ENCODE measurements around the gene LDB2.

Gene LDB2

DNA sequence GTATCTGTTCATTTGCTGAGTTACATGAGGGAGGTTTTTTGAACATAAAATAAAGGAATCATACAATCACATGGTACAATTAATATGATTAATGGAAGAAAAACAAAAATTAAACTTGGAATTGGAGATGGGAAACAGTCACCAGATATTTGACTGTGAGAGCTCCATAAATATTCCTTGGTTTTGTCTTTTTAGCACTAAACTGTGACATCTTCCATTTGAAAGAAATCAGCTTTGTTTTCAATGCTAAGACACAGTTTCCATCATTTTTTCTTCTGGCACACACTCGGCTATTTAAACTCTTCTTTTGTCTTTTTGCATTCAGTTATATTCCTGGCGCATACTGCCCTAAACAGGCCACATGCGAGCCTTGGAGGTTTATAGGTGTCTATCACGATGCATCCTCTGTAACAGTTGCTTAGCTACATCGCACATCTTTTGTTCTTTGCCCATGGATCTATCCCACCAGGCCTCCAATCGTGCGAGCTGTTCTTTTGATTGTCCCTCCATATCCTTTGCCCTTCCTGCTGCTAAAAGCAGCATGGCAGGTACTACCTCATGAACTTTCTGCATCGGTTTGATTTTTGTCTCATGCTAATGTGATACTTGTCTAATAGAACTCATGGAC, 158.3 kb downstream of the LDB2 start:
- no peak overlapping the region for H3K9ac ChIP-seq (ENCODE audit: low read length)
- no peak overlapping the region for H3K4me2 ChIP-seq (ENCODE audit: low read length)
- H3K79me1 ChIP-seq (ENCODE audit: low read length), result peaks cover 10% of the 10 kb centered on the region
- H4K5ac ChIP-seq (ENCODE audit: low read length), result no peak overlapping the region
- H3K4ac ChIP-seq (ENCODE audit: low read depth, low read length), result no peak overlapping the region
- H3K4me3 ChIP-seq (ENCODE audit: low read length), result no peak overlapping the region
- H4K8ac ChIP-seq (ENCODE audit: low read depth, low read length), result no peak overlapping the region
- H3K18ac ChIP-seq (ENCODE audit: low read length), result no peak overlapping the region
- H2BK15ac ChIP-seq (replicated peaks; ENCODE audit: low read depth), result no peak overlapping the region
- H3K23ac ChIP-seq (ENCODE audit: low read length), result no peak overlapping the region
- no peak overlapping the region for H2AK5ac ChIP-seq (ENCODE audit: low read length)
- no peak overlapping the region for H3K27ac ChIP-seq (ENCODE audit: low read depth, low read length)
- H2BK120ac ChIP-seq (ENCODE audit: low read depth, low read length), result no peak overlapping the region
- H3K4me1 ChIP-seq (ENCODE audit: control insufficient read depth, low read depth, low read length), result no peaks in the 10 kb centered on the region
- H3K36me3 ChIP-seq (ENCODE audit: control insufficient read depth, insufficient read depth, low read length), result no peaks in the 10 kb centered on the region
- no peak overlapping the region for H3K56ac ChIP-seq (ENCODE audit: low read length)
- DNase-seq, result no peak
- H3K27me3 ChIP-seq (ENCODE audit: insufficient read depth, low read length, poor library complexity), result no peaks in the 10 kb centered on the region
- H3K79me2 ChIP-seq (ENCODE audit: control insufficient read depth, insufficient read depth, low read length), result no peaks in the 10 kb centered on the region
- WGBS (ENCODE audit: extremely low coverage, insufficient coverage, low lambda C conversion rate), result no CpG with 5 or more reads among the region's 8 CpGs
- no peak overlapping the region for H2BK5ac ChIP-seq (ENCODE audit: low read length)

DNA sequence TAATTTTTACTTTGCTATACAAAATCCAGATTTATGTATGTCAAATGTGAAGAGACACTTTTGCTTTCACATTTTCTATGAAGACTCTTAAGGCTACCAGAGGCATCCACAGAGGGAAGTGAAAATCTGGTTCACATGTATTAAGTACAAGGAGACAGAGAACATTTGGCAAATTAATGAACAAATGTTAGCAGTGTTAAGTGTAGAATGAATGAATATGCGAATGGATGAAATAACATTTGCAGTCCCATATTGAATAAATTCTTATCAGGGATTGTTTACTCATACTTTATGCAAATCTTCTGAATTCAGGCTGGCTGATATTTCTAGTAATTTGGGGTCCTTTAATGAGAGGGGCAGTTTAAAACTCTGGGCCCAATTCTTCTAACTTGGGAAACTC, 159.9 kb downstream of the LDB2 start:
- Histone ChIP-seq H4K5ac (ENCODE audit: low read length) (no peak overlapping the region), H4K8ac (ENCODE audit: low read depth, low read length) (no peak overlapping the region), H2BK5ac (ENCODE audit: low read length) (no peak overlapping the region), H3K4ac (ENCODE audit: low read depth, low read length) (no peak overlapping the region), H3K79me2 (ENCODE audit: control insufficient read depth, insufficient read depth, low read length) (no peaks in the 10 kb centered on the region), H3K56ac (ENCODE audit: low read length) (no peak overlapping the region), H3K36me3 (ENCODE audit: control insufficient read depth, insufficient read depth, low read length) (no peaks in the 10 kb centered on the region), H3K4me2 (ENCODE audit: low read length) (no peak overlapping the region), H3K27me3 (ENCODE audit: insufficient read depth, low read length, poor library complexity) (no peaks in the 10 kb centered on the region), H3K4me1 (ENCODE audit: control insufficient read depth, low read depth, low read length) (no peaks in the 10 kb centered on the region), H3K23ac (ENCODE audit: low read length) (no peak overlapping the region), H3K4me3 (ENCODE audit: low read length) (no peak overlapping the region), H2BK15ac (replicated peaks; ENCODE audit: low read depth) (no peak overlapping the region), H3K18ac (ENCODE audit: low read length) (no peak overlapping the region), H3K79me1 (ENCODE audit: low read length) (peaks cover 7% of the 10 kb centered on the region), H3K9ac (ENCODE audit: low read length) (no peak overlapping the region), H2AK5ac (ENCODE audit: low read length) (no peak overlapping the region), H3K27ac (ENCODE audit: low read depth, low read length) (no peak overlapping the region), H2BK120ac (ENCODE audit: low read depth, low read length) (no peak overlapping the region)
- 100% methylated on average over 1 of the region's 1 CpG for WGBS (ENCODE audit: extremely low coverage, insufficient coverage, low lambda C conversion rate)
- DNase-seq, result no peak

DNA sequence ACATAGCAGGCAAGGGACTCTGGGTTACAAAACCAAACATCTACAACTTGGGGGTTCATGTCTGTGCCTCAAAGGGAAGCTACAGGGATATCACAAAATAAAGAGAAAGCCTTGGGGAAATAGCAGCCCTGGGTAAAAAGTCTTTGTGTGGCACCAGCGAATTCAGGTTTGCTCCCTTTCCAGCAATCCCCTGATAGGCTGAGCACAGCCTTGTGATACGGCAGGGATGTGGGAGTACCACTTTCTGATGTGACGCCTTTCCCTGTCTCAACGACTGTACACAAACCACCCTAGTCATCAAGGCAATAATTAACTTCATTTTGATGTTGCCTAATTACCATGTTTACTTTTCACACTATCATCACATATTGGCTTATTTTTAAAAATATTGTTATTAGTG, 164.9 kb downstream of the LDB2 start:
- WGBS (ENCODE audit: extremely low coverage, insufficient coverage, low lambda C conversion rate), result no CpG with 5 or more reads among the region's 4 CpGs
- no peak overlapping the region for H2BK5ac ChIP-seq (ENCODE audit: low read length)
- no peak overlapping the region for H3K56ac ChIP-seq (ENCODE audit: low read length)
- no peak overlapping the region for H3K4me2 ChIP-seq (ENCODE audit: low read length)
- peaks cover 14% of the 10 kb centered on the region for H3K79me1 ChIP-seq (ENCODE audit: low read length)
- H4K8ac ChIP-seq (ENCODE audit: low read depth, low read length), result no peak overlapping the region
- H3K4me1 ChIP-seq (ENCODE audit: control insufficient read depth, low read depth, low read length), result peaks cover 5% of the 10 kb centered on the region
- H4K5ac ChIP-seq (ENCODE audit: low read length), result no peak overlapping the region
- H3K18ac ChIP-seq (ENCODE audit: low read length), result no peak overlapping the region
- H3K27ac ChIP-seq (ENCODE audit: low read depth, low read length), result no peak overlapping the region
- H2AK5ac ChIP-seq (ENCODE audit: low read length), result no peak overlapping the region
- H2BK120ac ChIP-seq (ENCODE audit: low read depth, low read length), result no peak overlapping the region
- no peaks in the 10 kb centered on the region for H3K36me3 ChIP-seq (ENCODE audit: control insufficient read depth, insufficient read depth, low read length)
- H3K23ac ChIP-seq (ENCODE audit: low read length), result no peak overlapping the region
- no peak overlapping the region for H3K4me3 ChIP-seq (ENCODE audit: low read length)
- H2BK15ac ChIP-seq (replicated peaks; ENCODE audit: low read depth), result no peak overlapping the region
- H3K79me2 ChIP-seq (ENCODE audit: control insufficient read depth, insufficient read depth, low read length), result no peaks in the 10 kb centered on the region
- H3K9ac ChIP-seq (ENCODE audit: low read length), result no peak overlapping the region
- H3K4ac ChIP-seq (ENCODE audit: low read depth, low read length), result no peak overlapping the region
- no peaks in the 10 kb centered on the region for H3K27me3 ChIP-seq (ENCODE audit: insufficient read depth, low read length, poor library complexity)
- DNase-seq, result no peak

DNA sequence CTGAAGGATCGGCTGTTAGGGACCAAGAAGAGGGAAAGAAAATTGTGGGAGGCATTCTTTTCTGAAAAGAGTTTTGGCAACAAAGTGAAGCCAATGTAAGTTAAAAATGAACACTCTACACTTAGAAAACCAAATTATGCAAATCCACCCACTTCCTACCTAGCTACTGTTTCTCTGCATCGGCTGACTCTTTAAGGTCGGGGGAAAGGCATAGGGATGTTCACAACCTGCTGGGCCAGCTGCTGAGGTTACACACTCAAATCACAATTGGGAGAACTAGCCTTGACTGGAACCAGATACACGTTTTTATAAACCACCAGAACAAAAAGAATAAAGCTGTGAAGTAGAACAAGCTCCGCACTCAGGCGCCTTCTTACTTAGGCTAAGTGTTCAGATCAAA, 165.7 kb downstream of the LDB2 start:
- DNase-seq, result no peak
- no CpG with 5 or more reads among the region's 6 CpGs for WGBS (ENCODE audit: extremely low coverage, insufficient coverage, low lambda C conversion rate)
- Histone ChIP-seq H3K27ac (ENCODE audit: low read depth, low read length) (no peak overlapping the region), H3K79me2 (ENCODE audit: control insufficient read depth, insufficient read depth, low read length) (no peaks in the 10 kb centered on the region), H2BK120ac (ENCODE audit: low read depth, low read length) (no peak overlapping the region), H3K9ac (ENCODE audit: low read length) (no peak overlapping the region), H3K27me3 (ENCODE audit: insufficient read depth, low read length, poor library complexity) (no peaks in the 10 kb centered on the region), H2BK15ac (replicated peaks; ENCODE audit: low read depth) (no peak overlapping the region), H3K4ac (ENCODE audit: low read depth, low read length) (no peak overlapping the region), H3K4me2 (ENCODE audit: low read length) (no peak overlapping the region), H3K18ac (ENCODE audit: low read length) (no peak overlapping the region), H3K4me1 (ENCODE audit: control insufficient read depth, low read depth, low read length) (peaks cover 5% of the 10 kb centered on the region), H3K23ac (ENCODE audit: low read length) (no peak overlapping the region), H2AK5ac (ENCODE audit: low read length) (no peak overlapping the region), H4K5ac (ENCODE audit: low read length) (no peak overlapping the region), H3K4me3 (ENCODE audit: low read length) (no peak overlapping the region), H3K56ac (ENCODE audit: low read length) (no peak overlapping the region), H2BK5ac (ENCODE audit: low read length) (no peak overlapping the region), H3K79me1 (ENCODE audit: low read length) (peaks cover 14% of the 10 kb centered on the region), H4K8ac (ENCODE audit: low read depth, low read length) (no peak overlapping the region), H3K36me3 (ENCODE audit: control insufficient read depth, insufficient read depth, low read length) (no peaks in the 10 kb centered on the region)

DNA sequence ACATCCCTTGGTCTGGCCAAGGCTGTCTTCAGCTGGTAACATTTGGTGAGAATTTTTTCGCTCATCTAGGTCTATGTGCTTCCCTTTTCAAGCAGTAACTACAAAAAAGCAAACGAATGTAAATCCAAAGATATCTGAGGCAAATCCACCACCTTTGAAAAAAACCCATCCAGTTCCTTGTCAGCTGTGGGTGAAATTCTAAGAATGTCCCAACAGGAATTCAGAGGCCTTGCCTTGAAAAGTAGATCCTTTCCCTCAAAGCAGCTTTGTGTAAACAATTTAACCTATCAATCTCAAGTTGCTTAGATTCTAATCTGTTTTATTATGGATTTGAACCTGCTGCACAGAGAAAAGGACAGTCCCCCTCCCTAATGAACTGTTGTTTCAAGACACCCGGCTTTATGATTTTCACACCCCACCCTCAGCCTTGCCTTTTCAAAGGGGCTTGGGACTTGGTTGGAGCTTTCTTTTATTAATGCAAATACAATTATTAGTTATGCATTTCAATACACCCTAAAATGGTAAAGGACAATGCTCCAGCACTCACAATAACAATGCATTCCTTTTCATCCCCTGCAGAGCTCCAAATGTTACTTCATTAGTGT, 166.6 kb downstream of the LDB2 start:
- no peak overlapping the region for H3K27ac ChIP-seq (ENCODE audit: low read depth, low read length)
- H3K9ac ChIP-seq (ENCODE audit: low read length), result no peak overlapping the region
- H4K8ac ChIP-seq (ENCODE audit: low read depth, low read length), result no peak overlapping the region
- H2AK5ac ChIP-seq (ENCODE audit: low read length), result no peak overlapping the region
- H3K36me3 ChIP-seq (ENCODE audit: control insufficient read depth, insufficient read depth, low read length), result no peaks in the 10 kb centered on the region
- no peak overlapping the region for H3K4ac ChIP-seq (ENCODE audit: low read depth, low read length)
- DNase-seq, result peak; percentile 58
- H3K79me2 ChIP-seq (ENCODE audit: control insufficient read depth, insufficient read depth, low read length), result no peaks in the 10 kb centered on the region
- no peak overlapping the region for H4K5ac ChIP-seq (ENCODE audit: low read length)
- H3K18ac ChIP-seq (ENCODE audit: low read length), result no peak overlapping the region
- WGBS (ENCODE audit: extremely low coverage, insufficient coverage, low lambda C conversion rate), result no CpG with 5 or more reads among the region's 3 CpGs
- H3K27me3 ChIP-seq (ENCODE audit: insufficient read depth, low read length, poor library complexity), result no peaks in the 10 kb centered on the region
- H3K23ac ChIP-seq (ENCODE audit: low read length), result no peak overlapping the region
- H3K4me2 ChIP-seq (ENCODE audit: low read length), result no peak overlapping the region
- no peak overlapping the region for H2BK15ac ChIP-seq (replicated peaks; ENCODE audit: low read depth)
- H3K4me1 ChIP-seq (ENCODE audit: control insufficient read depth, low read depth, low read length), result peaks cover 5% of the 10 kb centered on the region
- no peak overlapping the region for H3K4me3 ChIP-seq (ENCODE audit: low read length)
- H2BK5ac ChIP-seq (ENCODE audit: low read length), result no peak overlapping the region
- H3K56ac ChIP-seq (ENCODE audit: low read length), result no peak overlapping the region
- H3K79me1 ChIP-seq (ENCODE audit: low read length), result peaks cover 14% of the 10 kb centered on the region
- no peak overlapping the region for H2BK120ac ChIP-seq (ENCODE audit: low read depth, low read length)

All from mesendoderm (in vitro differentiated cells).